Measurements from ENCODE around the gene CRISP2.

CRISP2 gene

GRCh38 chr6:49653942-49654341, 59.4 kb downstream of the CRISP2 start:
- no peak for ATAC-seq
- no peak for DNase-seq

- DNase-seq, result no peak
- ATAC-seq, result no peak
Observed at GRCh38 chr6:49653438-49653837, 59.9 kb downstream of the CRISP2 start.

GRCh38 chr6:49651239-49651638, 62.1 kb downstream of the CRISP2 start:
- DNase-seq (no peak), ATAC-seq (no peak)

- DNase-seq, result no peak
- ATAC-seq, result no peak
Observed at GRCh38 chr6:49649988-49650387, 63.4 kb downstream of the CRISP2 start.

GRCh38 chr6:49648036-49648435, 65.3 kb downstream of the CRISP2 start:
- DNase-seq (no peak), ATAC-seq (no peak)

GRCh38 chr6:49647476-49647875, 65.9 kb downstream of the CRISP2 start:
- no peak for DNase-seq
- no peak for ATAC-seq

- ATAC-seq (no peak), DNase-seq (no peak)
Observed at GRCh38 chr6:49646942-49647341, 66.4 kb downstream of the CRISP2 start.

GRCh38 chr6:49646130-49646824, 67.1 kb downstream of the CRISP2 start:
- ATAC-seq (no peak), DNase-seq (no peak)

- no peak for DNase-seq
- no peak for ATAC-seq
Observed at GRCh38 chr6:49645139-49645538, 68.2 kb downstream of the CRISP2 start.
